Activated naive CD4-positive, alpha-beta T cell treated with anti-CD3 and anti-CD28 coated beads for 36 hours (primary cell): ENCODE measurements around the gene TSPAN5. TPM values are rescaled to one million over a fixed set of nuclear protein-coding genes. Genes with fewer than 3 reads are reported as not detected.

ENCODE experiments used
- CTCF ChIA-PET: fragments of 350-600 bp; sonication (Branson Sonifier 250); formaldehyde crosslinking; loops from one replicate; lab custom pipeline; 2021; ENCODE audit warnings: antibody characterized with exemption; lab: Charles Lee
- DNase-seq: peaks from one replicate; pipeline ENCODE4 v3.0.0-alpha.2; 2020
- H3K27ac Mint-ChIP-seq: one replicate; pipeline ENCODE4 v1.8.0; 2021; ENCODE audit warnings: mild to moderate bottlenecking, mixed read lengths
- H3K27me3 Mint-ChIP-seq: one replicate; pipeline ENCODE4 v1.8.0; 2021; ENCODE audit warnings: low read depth, mixed read lengths
- H3K36me3 Mint-ChIP-seq: one replicate; pipeline ENCODE4 v1.8.0; 2021; ENCODE audit warnings: low read depth, mixed read lengths
- H3K4me1 Mint-ChIP-seq: one replicate; pipeline ENCODE4 v1.8.0; 2021; ENCODE audit warnings: low read depth, mixed read lengths
- H3K4me3 Mint-ChIP-seq: one replicate; pipeline ENCODE4 v1.8.0; 2021; ENCODE audit warnings: mild to moderate bottlenecking, moderate library complexity, mixed read lengths
- H3K9me3 Mint-ChIP-seq: one replicate; pipeline ENCODE4 v1.8.0; 2021; ENCODE audit warnings: mixed read lengths
- intact Hi-C: fragments of 100-400 bp; cut with micrococcal nuclease; formaldehyde crosslinking; loops from one replicate; pipeline ENCODE4 v1.15.1; 2023
- total RNA-seq, 2 experiments: library from RNA; stranded (reverse); gene quantifications; one replicate each; pipeline ENCODE4 v1.2.3, GENCODE V29; 2021

Gene TSPAN5
- total RNA-seq, 2 experiments from 2014 or later: 12.5 to 13.1 TPM

- DNase-seq: peak; percentile 72
- Mint-ChIP-seq H3K4me3 (peak overlapping the region; percentile 48), H3K27ac (peak overlapping the region; percentile 76), H3K36me3 (peaks cover 22% of the 10 kb centered on the region), H3K27me3 (no peaks in the 10 kb centered on the region), H3K4me1 (peaks cover 31% of the 10 kb centered on the region), H3K9me3 (no peaks in the 10 kb centered on the region)
- intact Hi-C loops: loop anchor here (1.0 to 5.0 kb wide), 9 partner anchors 33 to 551 kb away; partner anchors contain the start of genes METAP1, RAP1GDS1 and STPG2
- CTCF ChIA-PET: interaction anchor here (0.7 to 1.0 kb wide), 2 partner anchors 9 to 543 kb away, joined by 3 to 4 read pairs; no protein-coding TSS in a partner anchor
These were observed 211.7 kb downstream of the TSPAN5 start for GRCh38 chr4:98446499-98447375.

GRCh38 chr4:98444371-98444770 lies 214.0 kb downstream of the TSPAN5 start:
- H3K4me3 Mint-ChIP-seq: no peak overlapping the region
- H3K36me3 Mint-ChIP-seq: peaks cover 30% of the 10 kb centered on the region
- CTCF ChIA-PET: no interaction called here

GRCh38 chr4:98434816-98435215 lies 223.6 kb downstream of the TSPAN5 start:
- Mint-ChIP-seq H3K36me3 (peaks cover 19% of the 10 kb centered on the region), H3K27ac (no peak overlapping the region), H3K9me3 (no peaks in the 10 kb centered on the region), H3K4me1 (peaks cover 7% of the 10 kb centered on the region), H3K4me3 (no peak overlapping the region), H3K27me3 (no peaks in the 10 kb centered on the region)
- no peak for DNase-seq
- intact Hi-C loops: no loop called here
- CTCF ChIA-PET: no interaction called here

More at GRCh38 chr4:98444371-98444770, 214.0 kb downstream of the TSPAN5 start:
- no peak overlapping the region for H3K27ac Mint-ChIP-seq
- no peaks in the 10 kb centered on the region for H3K27me3 Mint-ChIP-seq
- H3K4me1 Mint-ChIP-seq: peaks cover 31% of the 10 kb centered on the region
- intact Hi-C loops: no loop called here
- no peak for DNase-seq
- H3K9me3 Mint-ChIP-seq: no peaks in the 10 kb centered on the region

- CTCF ChIA-PET: no interaction called here
- no peaks in the 10 kb centered on the region for H3K27me3 Mint-ChIP-seq
- H3K4me1 Mint-ChIP-seq: peaks cover 3% of the 10 kb centered on the region
- no peak overlapping the region for H3K27ac Mint-ChIP-seq
- peaks cover 14% of the 10 kb centered on the region for H3K36me3 Mint-ChIP-seq
- intact Hi-C loops: no loop called here
- no peaks in the 10 kb centered on the region for H3K9me3 Mint-ChIP-seq
- no peak for DNase-seq
- no peak overlapping the region for H3K4me3 Mint-ChIP-seq
These were observed 224.7 kb downstream of the TSPAN5 start for GRCh38 chr4:98433691-98434090.

- Mint-ChIP-seq H3K36me3 (peaks cover 9% of the 10 kb centered on the region), H3K4me1 (peaks cover 9% of the 10 kb centered on the region), H3K4me3 (no peak overlapping the region), H3K9me3 (no peaks in the 10 kb centered on the region), H3K27ac (no peak overlapping the region), H3K27me3 (no peaks in the 10 kb centered on the region)
- intact Hi-C loops: no loop called here
- no peak for DNase-seq
- CTCF ChIA-PET: interaction anchor here (0.6 to 0.8 kb wide), 2 partner anchors 715 to 1033 kb away, joined by 3 to 5 read pairs; no protein-coding TSS in a partner anchor
These were observed 227.6 kb downstream of the TSPAN5 start for GRCh38 chr4:98430708-98431403.

- H3K27me3 Mint-ChIP-seq: no peaks in the 10 kb centered on the region
- peaks cover 46% of the 10 kb centered on the region for H3K36me3 Mint-ChIP-seq
- no peak overlapping the region for H3K4me3 Mint-ChIP-seq
- CTCF ChIA-PET: interaction anchor here (0.7 kb wide), 1 partner anchor 295 kb away, joined by 3 read pairs; no protein-coding TSS in a partner anchor
- H3K4me1 Mint-ChIP-seq: peaks cover 12% of the 10 kb centered on the region
- peaks cover 2% of the 10 kb centered on the region for H3K9me3 Mint-ChIP-seq
- no peak for DNase-seq
- no peak overlapping the region for H3K27ac Mint-ChIP-seq
- intact Hi-C loops: no loop called here
These were observed 235.4 kb downstream of the TSPAN5 start for GRCh38 chr4:98423009-98423408.

GRCh38 chr4:98421111-98421510 lies 237.3 kb downstream of the TSPAN5 start:
- no peak for DNase-seq
- intact Hi-C loops: no loop called here
- peaks cover 47% of the 10 kb centered on the region for H3K36me3 Mint-ChIP-seq
- CTCF ChIA-PET: no interaction called here
- no peak overlapping the region for H3K4me3 Mint-ChIP-seq
- H3K27me3 Mint-ChIP-seq: no peaks in the 10 kb centered on the region
- no peak overlapping the region for H3K27ac Mint-ChIP-seq
- H3K9me3 Mint-ChIP-seq: peaks cover 2% of the 10 kb centered on the region
- H3K4me1 Mint-ChIP-seq: peaks cover 9% of the 10 kb centered on the region
